Measurements from ENCODE around the gene EN1.

Gene EN1

GRCh38 chr2:118816669-118817068, 30.8 kb downstream of the EN1 start:
- no peak for DNase-seq

- no peak for DNase-seq
Measured at GRCh38 chr2:118815731-118816130, 31.7 kb downstream of the EN1 start.

- no peak for DNase-seq
Measured at GRCh38 chr2:118815314-118815713, 32.1 kb downstream of the EN1 start.

GRCh38 chr2:118814368-118814767, 33.1 kb downstream of the EN1 start:
- no peak for DNase-seq

GRCh38 chr2:118813601-118814339, 33.7 kb downstream of the EN1 start:
- DNase-seq, result no peak

- DNase-seq, result no peak
Measured at GRCh38 chr2:118813111-118813510, 34.3 kb downstream of the EN1 start.

- DNase-seq, result no peak
Measured at GRCh38 chr2:118812552-118812951, 34.9 kb downstream of the EN1 start.

GRCh38 chr2:118811514-118812115, 35.8 kb downstream of the EN1 start:
- no peak for DNase-seq

- DNase-seq, result no peak
Measured at GRCh38 chr2:118810766-118811165, 36.7 kb downstream of the EN1 start.

- no peak for DNase-seq
Measured at GRCh38 chr2:118808429-118808809, 39.0 kb downstream of the EN1 start.

- no peak for DNase-seq
Measured at GRCh38 chr2:118807668-118808428, 39.6 kb downstream of the EN1 start.

GRCh38 chr2:118806797-118807667, 40.4 kb downstream of the EN1 start:
- no peak for DNase-seq

- DNase-seq, result no peak
Measured at GRCh38 chr2:118805064-118805690, 42.3 kb downstream of the EN1 start.

- no peak for DNase-seq
Measured at GRCh38 chr2:118803012-118803411, 44.4 kb downstream of the EN1 start.

GRCh38 chr2:118801151-118801550, 46.3 kb downstream of the EN1 start:
- DNase-seq, result no peak

- no peak for DNase-seq
Measured at GRCh38 chr2:118800736-118801135, 46.7 kb downstream of the EN1 start.

GRCh38 chr2:118794546-118794945, 52.9 kb downstream of the EN1 start:
- DNase-seq, result no peak
